Tibial nerve (tissue), 4 donors: Measurements from ENCODE around the gene NHEJ1. TPM values are rescaled to one million over a fixed set of nuclear protein-coding genes. Genes with fewer than 3 reads are reported as not detected.

Experiments
- DNase-seq, 2 donors: peaks; one replicate each; pipeline ENCODE4 v3.0.0-alpha.2; 2019; ENCODE audit warnings: low spot score in 2 of 2
- H3K27ac ChIP-seq, 4 donors: fragments of 200-600 bp; sonication (generic) in 3 of 4; one replicate each; pipeline ENCODE4 v1.5.1; 2017 to 2019; ENCODE audit warnings: mild to moderate bottlenecking in 1 of 4
- H3K27me3 ChIP-seq, 2 donors: fragments of 200-600 bp; sonication (generic) in 1 of 2; one replicate each; pipeline versions ENCODE4 v1.5.1 to v1.6.0; 2017 to 2019
- H3K36me3 ChIP-seq, 3 donors: fragments of 200-600 bp; sonication (generic); one replicate each; pipeline ENCODE4 v1.5.1; 2018 to 2019
- H3K4me1 ChIP-seq, 4 donors: fragments of 200-600 bp; sonication (generic) in 3 of 4; one replicate each; pipeline ENCODE4 v1.5.1; 2017 to 2019
- H3K4me3 ChIP-seq, 4 donors: fragments of 200-600 bp; sonication (generic) in 3 of 4; one replicate each; pipeline ENCODE4 v1.5.1; 2017 to 2019; ENCODE audit warnings: mild to moderate bottlenecking in 1 of 4, moderate library complexity in 1 of 4
- H3K9me3 ChIP-seq, 4 donors: fragments of 200-600 bp; sonication (generic) in 3 of 4; one replicate each; pipeline ENCODE4 v1.5.1; 2017 to 2019
- CTCF ChIP-seq, 5 experiments: fragments of 200-600 bp in 3 of 5; fragments of 450-650 bp in 2 of 5; sonication (generic) in 3 of 5; IDR thresholded peaks; one replicate each; pipeline ENCODE4 v1.5.1; 2016 to 2019; ENCODE audit warnings: antibody characterized with exemption in 5 of 5, mild to moderate bottlenecking in 3 of 5, moderate library complexity in 2 of 5
- EP300 ChIP-seq, 2 donors: sonication (generic); formaldehyde crosslinking; IDR thresholded peaks; one replicate each; pipeline ENCODE4 v1.6.1; 2017; ENCODE audit warnings: antibody characterized with exemption in 2 of 2, mild to moderate bottlenecking in 1 of 2
- POLR2A ChIP-seq, 2 donors: fragments of 450-650 bp; IDR thresholded peaks; one replicate each; pipeline ENCODE4 v1.6.1; 2017; ENCODE audit warnings: antibody characterized with exemption in 2 of 2, mild to moderate bottlenecking in 2 of 2, moderate library complexity in 2 of 2
- WGBS, 2 donors: methylation state at CpG; one replicate each; pipeline ENCODE4 v1.1.5; 2018; 5-methylcytosine and 5-hydroxymethylcytosine counted together
- total RNA-seq, 4 donors: library from RNA; depleted of rRNA; stranded (reverse); fragments of >200 nt; gene quantifications; one replicate each; pipeline ENCODE4 v1.1.0, GENCODE V29; 2016

Gene NHEJ1
- total RNA-seq, 4 donors from 2014 or later = 12.9 to 27.4 (median 17.6) TPM

GRCh38 chr2:219030177-219030940 is 130.3 kb downstream of the NHEJ1 start:
- Histone ChIP-seq H3K36me3 (no peaks in the 10 kb centered on the region), H3K4me1 (peaks cover 0 to 10% (median 0%) of the 10 kb centered on the region in 4 donors), H3K27me3 (peaks cover 0 to 32% of the 10 kb centered on the region in 2 donors), H3K27ac (no peak overlapping the region), H3K9me3 (no peaks in the 10 kb centered on the region), H3K4me3 (no peak overlapping the region)
- no peak for TF ChIP-seq EP300 (IDR thresholded peaks at IDR 0.05)
- no peak for TF ChIP-seq CTCF (IDR thresholded peaks at IDR 0.05)
- no peak for TF ChIP-seq POLR2A (IDR thresholded peaks at IDR 0.05)
- WGBS, 2 donors = 81 to 84% methylated on average over 13 to 14 of the region's 16 CpGs
- DNase-seq = no peak

DNA sequence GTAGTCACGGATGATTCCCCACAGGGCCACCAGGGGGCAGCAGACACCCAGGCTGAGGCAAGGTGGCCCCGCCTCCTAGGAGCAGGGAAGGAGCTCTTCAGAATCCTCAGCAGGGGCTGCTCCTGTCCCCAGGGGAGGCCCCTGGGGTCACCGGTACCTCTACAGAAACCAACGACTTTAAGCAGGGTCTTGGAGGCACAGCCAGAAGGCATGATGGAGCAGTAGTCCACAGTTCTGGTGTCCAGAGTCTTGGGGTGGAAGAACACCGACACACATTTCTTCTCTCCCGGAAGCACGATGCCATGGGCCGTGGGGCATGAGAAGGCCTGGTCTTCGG is 130.8 kb downstream of the NHEJ1 start:
- TF ChIP-seq CTCF (IDR thresholded peaks at IDR 0.05) = peak; percentile 87 to 96 (median 94)
- no peak for TF ChIP-seq EP300 (IDR thresholded peaks at IDR 0.05)
- no peak for TF ChIP-seq POLR2A (IDR thresholded peaks at IDR 0.05)
- peaks cover 0 to 14% (median 0%) of the 10 kb centered on the region in 4 donors for H3K4me1 ChIP-seq
- H3K9me3 ChIP-seq = no peaks in the 10 kb centered on the region
- no peaks in the 10 kb centered on the region for H3K36me3 ChIP-seq
- 33 to 46% methylated on average over 9 of the region's 9 CpGs for WGBS, 2 donors
- no peak overlapping the region for H3K27ac ChIP-seq
- peaks cover 0 to 32% of the 10 kb centered on the region in 2 donors for H3K27me3 ChIP-seq
- DNase-seq = peak; percentile 67 to 76
- H3K4me3 ChIP-seq = no peak overlapping the region

- Histone ChIP-seq H3K9me3 (no peaks in the 10 kb centered on the region), H3K27me3 (peaks cover 0 to 32% of the 10 kb centered on the region in 2 donors), H3K4me1 (peaks cover 0 to 17% (median 0%) of the 10 kb centered on the region in 4 donors), H3K4me3 (no peak overlapping the region), H3K36me3 (no peaks in the 10 kb centered on the region), H3K27ac (no peak overlapping the region)
- WGBS, 2 donors = 77 to 84% methylated on average over 13 of the region's 13 CpGs
- TF ChIP-seq EP300 (IDR thresholded peaks at IDR 0.05) = no peak
- no peak for TF ChIP-seq POLR2A (IDR thresholded peaks at IDR 0.05)
- no peak for TF ChIP-seq CTCF (IDR thresholded peaks at IDR 0.05)
- no peak for DNase-seq
Measured at GRCh38 chr2:219028996-219029828, 131.4 kb downstream of the NHEJ1 start.

DNA sequence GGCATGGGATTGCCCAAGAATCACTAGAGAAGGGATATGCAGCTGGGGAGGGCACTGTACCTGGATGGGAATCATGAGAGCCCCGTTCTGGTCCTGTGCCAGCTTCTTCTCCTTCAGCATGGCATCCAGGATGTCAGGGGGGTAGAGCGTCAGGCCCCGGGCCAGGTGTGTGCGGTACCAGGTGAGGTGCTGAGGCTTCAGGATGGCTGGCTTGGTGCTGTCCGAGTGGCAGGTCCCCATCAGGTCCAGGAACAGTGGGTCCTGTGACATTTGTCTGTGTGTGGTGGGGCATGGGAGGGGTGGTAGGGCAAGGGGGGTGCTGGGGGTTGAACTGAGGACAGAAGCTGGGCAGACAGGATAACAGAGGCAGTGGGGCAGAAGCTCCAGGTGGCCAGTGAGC is 132.5 kb downstream of the NHEJ1 start:
- no peak overlapping the region for H3K4me3 ChIP-seq
- TF ChIP-seq CTCF (IDR thresholded peaks at IDR 0.05) (no peak), EP300 (IDR thresholded peaks at IDR 0.05) (no peak)
- no peaks in the 10 kb centered on the region for H3K36me3 ChIP-seq
- no peak for DNase-seq
- H3K9me3 ChIP-seq = no peaks in the 10 kb centered on the region
- 83 to 87% methylated on average over 5 of the region's 5 CpGs for WGBS, 2 donors
- H3K4me1 ChIP-seq = peaks cover 0 to 21% (median 0%) of the 10 kb centered on the region in 4 donors
- H3K27me3 ChIP-seq = peaks cover 0 to 32% of the 10 kb centered on the region in 2 donors
- H3K27ac ChIP-seq = no peak overlapping the region
